Smooth muscle cell (in vitro differentiated cells): Measurements from ENCODE around the gene CDX1. TPM values are rescaled to one million over a fixed set of nuclear protein-coding genes. Genes with fewer than 3 reads are reported as not detected.

Experiments
- DNase-seq: peaks from one replicate; lab custom pipeline; 2025; ENCODE audit not compliant: unreplicated experiment; lab: John Stamatoyannopoulos, UW
- H2AFZ ChIP-seq: fragments of 200-600 bp; sonication (generic); 2 replicates; pipeline ENCODE4 v1.6.0; 2016; ENCODE audit warnings: antibody characterized with exemption, low read depth, mild to moderate bottlenecking
- H3F3A ChIP-seq: fragments of 200-600 bp; sonication (generic); 2 replicates; pipeline ENCODE4 v1.6.0; 2017; ENCODE audit warnings: antibody characterized with exemption, low read depth
- H3K27ac ChIP-seq: fragments of 200-600 bp; sonication (generic); 2 replicates; pipeline ENCODE4 v1.5.1; 2016; ENCODE audit warnings: low read depth, mild to moderate bottlenecking
- H3K27me3 ChIP-seq: fragments of 200-600 bp; sonication (generic); 2 replicates; pipeline ENCODE4 v1.6.1; 2016; ENCODE audit warnings: low read depth, mild to moderate bottlenecking
- H3K36me3 ChIP-seq: fragments of 200-600 bp; sonication (generic); 2 replicates; pipeline ENCODE4 v1.5.1; 2016; ENCODE audit warnings: low read depth
- H3K4me1 ChIP-seq: fragments of 200-600 bp; sonication (generic); 2 replicates; pipeline ENCODE4 v1.5.1; 2016; ENCODE audit warnings: low read depth
- H3K4me2 ChIP-seq: fragments of 200-600 bp; sonication (generic); 2 replicates; pipeline ENCODE4 v1.6.0; 2016; ENCODE audit warnings: mild to moderate bottlenecking
- H3K4me3 ChIP-seq: fragments of 200-600 bp; sonication (generic); 2 replicates; pipeline ENCODE4 v1.5.1; 2016; ENCODE audit warnings: mild to moderate bottlenecking
- H3K79me2 ChIP-seq: fragments of 200-600 bp; sonication (generic); 2 replicates; pipeline ENCODE4 v1.6.0; 2016; ENCODE audit warnings: low read depth, mild to moderate bottlenecking
- H3K9ac ChIP-seq: fragments of 200-600 bp; sonication (generic); 2 replicates; pipeline ENCODE4 v1.6.0; 2016; ENCODE audit warnings: low read depth
- H3K9me3 ChIP-seq: fragments of 200-600 bp; sonication (generic); replicated peaks from 2 replicates; pipeline ENCODE4 v1.5.1; 2016; ENCODE audit warnings: low read depth
- H4K20me1 ChIP-seq: fragments of 200-600 bp; sonication (generic); 2 replicates; pipeline ENCODE4 v1.6.0; 2016; ENCODE audit warnings: low read depth
- WGBS: methylation state at CpG from one replicate; pipeline ENCODE4 v1.1.7; 2016; ENCODE audit warnings: low lambda C conversion rate; 5-methylcytosine and 5-hydroxymethylcytosine counted together
- polyA plus RNA-seq: library from polyadenylated mRNA; unstranded; fragments of >200 nt; fragmentation: Nextera tagmentation; extraction: Ambion mirVana; gene quantifications from 2 replicates; pipeline ENCODE4 v1.2.1, GENCODE V29; 2016
- total RNA-seq: library from RNA; depleted of rRNA; stranded (reverse); fragments of >200 nt; gene quantifications from 2 replicates; pipeline ENCODE4 v1.2.3, GENCODE V29; 2014
- TF ChIP-seq, protein P1 (sequence below): fragments of 200-600 bp; sonication (generic); IDR thresholded peaks from 2 replicates; pipeline ENCODE4 v1.5.1; 2017; ENCODE audit warnings: borderline replicate concordance, mild to moderate bottlenecking, antibody characterized with exemption; ENCODE audit not compliant: insufficient read depth, poor library complexity, severe bottlenecking

Gene CDX1
- total and polyA plus RNA-seq, 2 experiments from 2014 or later, result 1.4 to 5.0 TPM

DNA sequence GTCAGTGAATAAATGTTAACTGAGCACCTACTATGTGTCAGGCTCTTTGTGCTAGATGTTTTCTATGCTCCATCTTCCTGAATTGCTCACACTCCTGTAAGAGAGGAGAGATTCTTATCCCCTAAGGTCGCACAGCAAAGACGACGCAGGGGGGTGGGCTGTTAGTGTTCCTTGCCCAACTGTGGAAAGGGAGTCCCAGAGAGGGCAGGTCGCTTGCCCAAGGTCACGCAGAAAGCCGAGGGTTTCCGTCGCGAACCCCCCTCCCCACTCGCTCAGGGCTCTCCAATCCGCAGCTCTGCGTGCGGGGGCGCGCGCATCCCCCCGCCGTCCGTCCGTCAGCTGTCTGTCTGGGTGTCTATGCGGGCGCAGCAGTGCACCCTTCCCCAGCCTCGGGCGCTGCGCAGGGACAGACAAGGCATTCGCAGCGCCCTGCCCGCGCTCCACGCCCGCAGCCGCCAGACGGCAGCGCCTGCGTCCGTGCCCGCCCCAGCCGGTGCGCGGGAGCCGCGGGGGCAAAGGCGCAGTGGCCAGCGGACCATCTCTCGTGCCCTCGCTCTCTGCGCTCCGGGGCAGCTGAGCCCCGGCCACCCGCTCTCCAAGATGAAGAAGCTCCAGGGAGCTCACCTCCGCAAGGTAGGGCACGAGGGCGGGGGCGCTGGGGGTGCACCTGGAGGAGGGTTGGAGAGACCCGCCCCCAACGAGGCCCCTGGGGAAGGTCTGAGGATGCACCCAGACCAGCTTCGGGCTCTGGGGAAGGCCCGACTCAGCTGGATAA, 23.3 kb downstream of the CDX1 start, which contains the start of gene SLC6A7:
SLC6A7 (plus strand) TSS at position 335 of the 775 bp plus-strand sequence; CDS start at position 601, 266 bp downstream.
- no peaks in the 10 kb centered on the region for H3K9me3 ChIP-seq
- H3K9ac ChIP-seq, result no peak within 1 kb of the TSS
- H3K27me3 ChIP-seq, result peaks cover 44% of the 10 kb centered on the region
- no peaks in the 10 kb centered on the region for H3K79me2 ChIP-seq
- H3K4me3 ChIP-seq, result peak within 1 kb of the TSS; percentile 32
- TF ChIP-seq, protein P1, sequence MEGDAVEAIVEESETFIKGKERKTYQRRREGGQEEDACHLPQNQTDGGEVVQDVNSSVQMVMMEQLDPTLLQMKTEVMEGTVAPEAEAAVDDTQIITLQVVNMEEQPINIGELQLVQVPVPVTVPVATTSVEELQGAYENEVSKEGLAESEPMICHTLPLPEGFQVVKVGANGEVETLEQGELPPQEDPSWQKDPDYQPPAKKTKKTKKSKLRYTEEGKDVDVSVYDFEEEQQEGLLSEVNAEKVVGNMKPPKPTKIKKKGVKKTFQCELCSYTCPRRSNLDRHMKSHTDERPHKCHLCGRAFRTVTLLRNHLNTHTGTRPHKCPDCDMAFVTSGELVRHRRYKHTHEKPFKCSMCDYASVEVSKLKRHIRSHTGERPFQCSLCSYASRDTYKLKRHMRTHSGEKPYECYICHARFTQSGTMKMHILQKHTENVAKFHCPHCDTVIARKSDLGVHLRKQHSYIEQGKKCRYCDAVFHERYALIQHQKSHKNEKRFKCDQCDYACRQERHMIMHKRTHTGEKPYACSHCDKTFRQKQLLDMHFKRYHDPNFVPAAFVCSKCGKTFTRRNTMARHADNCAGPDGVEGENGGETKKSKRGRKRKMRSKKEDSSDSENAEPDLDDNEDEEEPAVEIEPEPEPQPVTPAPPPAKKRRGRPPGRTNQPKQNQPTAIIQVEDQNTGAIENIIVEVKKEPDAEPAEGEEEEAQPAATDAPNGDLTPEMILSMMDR, result no peak
- no peaks in the 10 kb centered on the region for H4K20me1 ChIP-seq
- H3K4me2 ChIP-seq, result peak within 1 kb of the TSS; percentile 80
- H3K36me3 ChIP-seq, result no peaks in the 10 kb centered on the region
- 6% methylated on average over 52 of the region's 58 CpGs for WGBS
- peaks cover 7% of the 10 kb centered on the region for H3K4me1 ChIP-seq
- no peak for DNase-seq
- H2AFZ ChIP-seq, result no peak within 1 kb of the TSS
- H3F3A ChIP-seq, result no peaks in the 10 kb centered on the region
- no peak within 1 kb of the TSS for H3K27ac ChIP-seq

DNA sequence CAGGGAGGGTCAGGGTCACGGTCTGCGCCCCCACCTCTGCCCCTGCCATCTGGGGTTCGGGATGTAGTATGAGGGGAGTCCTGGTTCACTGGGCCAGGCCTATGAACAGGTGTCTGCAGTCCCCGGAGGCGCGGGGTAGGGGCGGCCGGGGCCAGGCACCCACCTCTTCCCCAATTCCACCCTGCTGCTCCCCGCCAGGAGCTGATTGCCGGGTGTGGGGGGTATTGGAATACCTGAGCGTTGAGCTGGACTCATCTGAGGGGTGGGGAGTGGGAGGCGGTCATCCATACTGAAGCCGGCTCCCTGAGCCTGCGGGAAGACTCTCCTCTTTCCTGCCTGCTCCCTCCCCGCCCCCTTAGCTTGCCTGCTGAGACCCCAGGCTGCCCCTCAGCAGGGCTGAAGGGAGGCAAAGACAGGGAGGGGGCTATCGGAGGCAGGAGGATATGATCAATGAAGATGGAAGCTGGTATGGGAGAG, 24.0 kb downstream of the CDX1 start:
- H3K9ac ChIP-seq, result no peak overlapping the region
- H3K4me3 ChIP-seq, result no peak overlapping the region
- peaks cover 44% of the 10 kb centered on the region for H3K27me3 ChIP-seq
- peak overlapping the region; percentile 80 for H3K4me2 ChIP-seq
- H3K9me3 ChIP-seq, result no peaks in the 10 kb centered on the region
- no peak overlapping the region for H3K27ac ChIP-seq
- no peaks in the 10 kb centered on the region for H4K20me1 ChIP-seq
- no peak overlapping the region for H2AFZ ChIP-seq
- 28% methylated on average over 16 of the region's 16 CpGs for WGBS
- no peaks in the 10 kb centered on the region for H3K79me2 ChIP-seq
- no peak for DNase-seq
- no peaks in the 10 kb centered on the region for H3F3A ChIP-seq
- no peaks in the 10 kb centered on the region for H3K36me3 ChIP-seq
- peaks cover 7% of the 10 kb centered on the region for H3K4me1 ChIP-seq
- TF ChIP-seq, protein P1, result no peak

DNA sequence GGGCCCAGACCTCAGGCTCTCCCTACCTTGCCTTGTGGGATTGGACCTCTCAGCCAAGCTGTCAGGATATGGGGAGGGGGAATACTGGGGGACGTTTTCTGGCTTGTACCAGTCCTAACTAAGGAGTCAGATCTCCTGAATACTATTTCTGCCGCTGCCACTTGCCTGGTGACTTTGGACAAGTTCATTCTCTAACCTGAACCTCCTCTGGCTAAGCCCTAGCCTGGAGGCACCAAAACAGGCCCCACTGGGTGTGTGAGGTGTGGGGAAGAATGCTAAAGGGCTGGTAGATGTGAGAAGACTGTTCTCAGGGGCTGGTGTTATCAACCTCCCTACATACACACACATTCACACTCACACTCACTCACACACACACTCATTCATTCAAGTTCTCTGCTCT, 24.4 kb downstream of the CDX1 start:
- Histone ChIP-seq H2AFZ (no peak overlapping the region), H3K36me3 (no peaks in the 10 kb centered on the region), H3K9me3 (no peaks in the 10 kb centered on the region), H3F3A (no peaks in the 10 kb centered on the region), H3K4me3 (no peak overlapping the region), H3K79me2 (no peaks in the 10 kb centered on the region), H3K4me1 (peaks cover 7% of the 10 kb centered on the region), H3K9ac (no peak overlapping the region), H3K27me3 (peaks cover 44% of the 10 kb centered on the region), H3K27ac (no peak overlapping the region), H4K20me1 (no peaks in the 10 kb centered on the region), H3K4me2 (no peak overlapping the region)
- DNase-seq, result no peak
- WGBS, result 38% methylated on average over 2 of the region's 2 CpGs
- TF ChIP-seq, protein P1, result no peak
